IPS-NIHi11 (cell line): Measurements from ENCODE around the gene GAB2.
"Not testable (repeated sequence)": the region's sequence is repeated elsewhere in the genome, so short reads cannot be mapped to it uniquely, and the experiment has no call there.

ENCODE experiments used
- DNase-seq: peaks from one replicate; pipeline ENCODE4 v3.0.0; 2012; ENCODE audit warnings: mixed read lengths, low spot score

GAB2 gene

DNA sequence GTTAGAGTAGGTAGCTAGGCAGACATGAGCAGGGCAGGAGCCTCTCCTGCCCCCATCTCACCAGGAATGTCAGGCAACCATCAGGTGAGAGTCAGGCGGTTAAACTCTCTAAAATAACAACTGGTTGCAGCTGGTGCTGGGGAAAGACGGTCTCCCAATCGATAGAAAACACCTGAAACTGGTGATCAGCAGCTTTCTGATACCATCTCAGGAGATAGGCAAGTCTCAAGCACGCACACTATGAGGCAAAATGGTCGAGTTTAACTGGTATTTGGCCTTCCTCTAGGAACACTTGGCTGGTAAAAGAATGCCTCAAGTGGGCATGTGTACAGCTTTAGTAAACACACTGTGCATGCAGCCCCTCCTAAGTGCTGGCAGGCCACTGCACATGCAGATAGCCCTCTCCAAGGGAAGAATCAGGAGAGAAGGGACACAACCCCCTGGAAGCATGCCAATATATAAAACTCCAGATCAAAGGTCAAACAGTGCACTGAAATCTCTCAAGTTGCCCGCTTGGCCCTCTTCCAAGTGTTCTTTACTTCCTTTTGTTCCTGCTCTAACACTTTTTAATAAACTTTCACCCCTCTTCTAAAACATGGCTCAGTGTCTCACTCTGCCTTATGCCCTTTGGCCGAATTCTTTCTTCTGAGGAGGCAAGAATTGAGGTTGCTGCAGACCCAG is 140.2 kb downstream of the GAB2 start:
- DNase-seq, result no peak

DNA sequence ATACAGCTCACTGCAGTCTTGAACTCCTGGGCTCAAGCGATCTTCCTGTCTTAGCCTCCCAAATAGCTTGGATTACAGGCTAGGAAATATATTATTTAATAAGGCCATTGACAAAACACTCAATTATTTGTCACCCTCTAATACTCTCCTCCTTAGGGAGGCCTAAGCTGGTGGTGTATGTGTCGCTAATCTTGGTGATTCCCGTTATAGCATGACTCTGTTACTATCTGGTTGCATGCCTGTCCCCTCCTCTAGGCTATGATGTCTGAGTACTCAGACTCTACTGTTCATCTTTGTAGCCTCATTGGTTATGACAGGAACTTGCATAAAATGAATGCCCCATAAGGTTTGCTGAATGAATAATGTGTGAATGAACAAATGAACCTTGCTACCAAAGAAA is 141.3 kb downstream of the GAB2 start:
- no peak for DNase-seq

DNA sequence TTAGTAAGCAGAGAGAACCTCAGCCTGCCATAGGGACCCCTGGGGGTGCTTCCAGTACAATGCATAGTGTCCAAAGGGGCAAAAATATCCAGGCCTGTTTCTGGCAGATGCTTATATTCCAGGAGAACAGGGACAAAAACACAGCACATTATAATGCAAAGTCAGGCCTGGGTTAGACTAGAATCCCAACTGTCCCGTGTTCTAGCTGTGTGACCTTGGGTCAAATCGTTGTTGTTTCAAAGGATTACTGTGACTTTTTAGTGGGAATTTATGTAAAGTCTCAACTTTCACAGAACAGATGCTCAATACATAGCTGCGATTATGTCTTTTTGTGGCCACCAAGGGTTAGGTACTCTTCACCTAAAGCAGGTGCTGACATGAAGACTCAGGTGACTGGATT is 142.9 kb downstream of the GAB2 start:
- DNase-seq, result no peak

DNA sequence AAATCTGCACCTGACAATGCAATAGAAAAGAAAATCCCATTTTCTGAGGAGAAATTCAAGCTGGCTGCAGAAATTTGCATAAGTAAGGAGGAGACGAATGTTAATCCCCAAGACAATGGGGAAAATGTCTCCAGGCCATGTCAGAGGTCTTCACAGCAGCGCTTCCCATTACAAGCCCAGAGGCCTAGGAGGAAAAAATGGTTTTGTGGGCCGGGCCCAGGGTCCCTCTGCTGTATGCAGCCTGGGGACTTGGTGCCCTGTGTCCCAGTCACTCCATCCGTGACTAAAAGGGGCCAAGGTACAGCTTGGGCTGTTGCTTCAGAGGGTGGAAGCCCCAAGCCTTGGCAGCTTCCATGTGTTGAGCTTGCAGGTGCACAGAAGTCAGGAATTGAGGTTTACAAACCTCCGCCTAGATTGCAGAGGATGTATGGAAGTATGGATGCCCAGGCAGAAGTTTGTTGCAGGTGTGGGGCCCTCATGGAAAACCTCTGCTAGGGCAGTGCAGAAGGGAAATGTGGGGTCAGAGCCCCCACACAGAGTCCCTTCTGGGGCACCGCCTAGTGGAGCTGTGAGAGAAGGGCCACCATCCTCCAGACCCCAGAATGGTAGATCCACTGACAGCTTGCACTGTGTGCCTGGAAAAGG is 144.9 kb downstream of the GAB2 start:
- not testable (repeated sequence) for DNase-seq

DNA sequence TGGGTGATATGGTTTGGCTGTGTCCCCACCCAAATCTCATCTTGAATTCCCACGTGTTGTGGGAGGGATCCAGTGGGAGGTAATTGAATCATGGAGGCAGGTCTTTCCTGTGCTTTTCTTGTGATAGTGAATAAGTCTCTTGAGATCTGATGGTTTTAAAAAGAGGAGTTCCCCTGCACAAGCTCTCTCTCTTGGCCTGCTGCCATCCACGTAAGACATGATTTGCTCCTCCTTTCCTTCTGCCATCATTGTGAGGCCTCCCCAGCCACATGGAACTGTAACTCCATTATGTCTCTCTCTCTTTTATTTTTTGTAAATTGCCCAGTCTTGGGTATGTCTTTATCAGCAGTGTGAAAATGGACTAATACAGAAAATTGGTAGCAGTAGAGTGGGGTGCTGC is 145.8 kb downstream of the GAB2 start:
- DNase-seq, result not testable (repeated sequence)

DNA sequence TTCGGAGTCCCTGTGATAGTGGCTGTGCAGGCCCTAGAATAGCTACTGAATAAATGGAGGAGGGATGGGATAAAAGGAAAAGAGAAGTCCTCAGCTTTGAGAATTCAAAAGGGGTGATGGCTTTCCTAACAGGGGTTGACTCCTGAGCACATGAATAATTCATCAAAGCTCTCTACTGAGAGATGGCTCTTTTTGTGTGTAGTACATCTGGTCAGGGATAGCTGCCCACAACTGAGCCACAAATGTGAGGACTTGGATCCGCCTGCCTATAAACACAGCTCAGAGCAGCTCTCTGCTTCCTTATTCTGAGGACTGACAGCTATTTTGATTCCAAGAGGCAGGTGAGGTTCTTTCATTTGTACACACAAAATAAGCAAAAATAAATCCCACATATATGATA is 146.6 kb downstream of the GAB2 start:
- DNase-seq, result no peak

DNA sequence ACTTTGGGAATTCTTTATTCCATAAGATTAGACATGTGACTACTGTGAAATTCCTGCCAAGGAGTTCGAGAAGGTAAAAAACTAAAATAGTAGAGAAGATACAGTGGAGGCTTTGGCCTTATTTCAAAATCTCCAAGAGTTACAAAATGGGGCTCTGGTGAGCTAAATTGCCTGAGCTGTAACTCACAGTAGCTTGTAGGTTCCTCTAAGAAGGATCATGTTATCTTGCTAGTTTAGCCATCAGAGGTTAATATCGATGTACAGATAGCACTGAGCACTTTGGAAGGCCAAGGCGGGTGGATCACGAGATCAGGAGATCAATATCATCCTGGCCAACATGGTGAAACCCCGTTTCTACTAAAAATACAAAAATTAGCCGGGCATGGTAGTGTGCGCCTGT is 147.8 kb downstream of the GAB2 start:
- DNase-seq, result no peak

DNA sequence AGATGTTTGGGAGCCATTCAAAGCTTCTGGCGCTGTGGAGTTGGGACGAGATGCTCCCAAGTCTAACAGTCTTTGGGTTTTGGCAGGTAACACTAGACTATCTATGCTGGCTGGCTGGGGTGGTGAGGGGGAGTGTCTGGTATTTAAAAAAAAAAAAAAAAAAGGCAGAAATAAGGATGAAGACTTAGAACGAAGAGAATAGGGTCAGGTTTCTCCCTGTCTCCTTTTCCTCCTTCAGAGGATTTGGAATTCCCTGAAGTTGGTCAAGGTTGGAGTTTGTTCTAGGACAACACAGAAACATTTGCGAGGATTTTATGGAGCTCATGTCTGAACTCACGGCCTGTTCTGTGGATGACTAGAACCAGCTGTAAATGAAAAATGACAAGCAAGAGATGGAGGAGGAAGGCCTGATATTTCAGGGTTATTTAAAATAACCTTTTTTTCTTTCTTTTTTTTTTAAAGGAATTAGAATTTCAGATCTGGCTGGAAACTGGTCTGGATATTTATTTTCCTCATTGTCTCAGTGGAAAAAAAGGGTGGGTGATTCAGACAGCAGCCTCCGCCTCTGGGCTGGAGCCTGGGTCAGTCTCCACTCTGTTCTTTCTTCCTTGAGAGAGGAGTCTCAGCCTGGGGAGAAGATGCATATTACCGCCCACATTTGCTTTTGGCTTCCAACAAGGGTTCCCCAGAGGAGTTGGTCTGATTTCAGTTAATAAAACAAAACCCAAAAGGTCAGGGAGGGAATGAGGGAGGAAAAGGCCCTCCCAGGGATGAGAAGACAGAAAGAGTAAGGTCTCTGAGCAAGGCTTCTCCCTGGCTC is 148.8 kb downstream of the GAB2 start:
- no peak for DNase-seq

DNA sequence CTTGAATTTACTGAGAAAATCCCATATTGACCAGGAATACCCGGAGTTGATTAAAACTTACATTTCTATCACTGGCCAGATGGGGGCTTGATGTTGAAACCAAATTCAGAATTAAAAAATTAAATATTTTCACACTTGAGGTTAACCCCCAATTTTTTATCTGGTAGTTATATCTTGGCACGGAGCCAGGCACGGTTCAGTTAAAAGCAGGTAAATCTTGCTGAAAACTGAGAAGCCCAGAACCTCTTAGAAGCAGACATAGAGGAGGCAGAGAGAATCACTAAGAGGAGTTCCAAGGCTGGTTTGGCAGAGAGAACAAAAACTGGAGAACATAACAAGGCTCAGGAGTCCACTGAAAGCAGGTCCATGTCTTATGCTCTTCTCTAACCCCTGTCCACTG is 151.2 kb downstream of the GAB2 start:
- DNase-seq, result no peak

DNA sequence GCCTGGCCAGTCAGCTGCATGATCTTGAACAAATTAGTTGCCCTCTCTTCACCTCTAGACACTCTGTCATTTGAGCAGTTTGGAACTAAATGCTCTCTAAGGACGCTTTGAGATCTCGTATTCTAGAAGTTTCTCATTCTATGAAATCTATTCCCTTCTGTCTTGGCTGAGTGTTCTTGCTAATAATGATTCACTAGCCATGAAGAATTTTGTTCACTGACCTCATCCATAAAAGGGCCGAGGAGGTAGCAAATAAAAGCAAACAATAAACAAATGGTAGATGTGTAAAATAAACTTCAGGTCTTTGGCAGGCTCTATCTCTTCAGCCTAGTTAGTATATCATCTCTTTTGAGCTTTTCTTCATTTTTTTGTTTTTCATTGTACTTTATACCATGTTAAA is 152.3 kb downstream of the GAB2 start:
- DNase-seq, result no peak

DNA sequence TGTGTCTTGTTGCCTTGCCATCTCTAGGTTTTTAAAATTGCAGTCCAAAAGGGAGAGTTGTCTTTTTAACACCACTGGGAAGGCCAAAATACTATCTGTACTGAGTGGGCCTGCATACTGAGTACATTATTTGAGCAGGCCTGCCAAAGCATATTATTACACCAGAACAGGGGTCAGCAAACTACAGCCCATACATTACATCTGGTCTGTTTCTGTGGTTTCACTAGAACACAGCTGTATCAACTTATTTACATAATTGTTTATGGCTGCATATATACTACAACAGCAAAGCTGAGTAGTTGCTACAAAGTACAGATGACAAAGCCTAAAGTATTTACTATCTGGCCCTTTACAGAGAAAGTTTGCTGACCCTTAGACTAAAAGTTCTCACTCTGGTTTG is 154.9 kb downstream of the GAB2 start:
- DNase-seq, result no peak

DNA sequence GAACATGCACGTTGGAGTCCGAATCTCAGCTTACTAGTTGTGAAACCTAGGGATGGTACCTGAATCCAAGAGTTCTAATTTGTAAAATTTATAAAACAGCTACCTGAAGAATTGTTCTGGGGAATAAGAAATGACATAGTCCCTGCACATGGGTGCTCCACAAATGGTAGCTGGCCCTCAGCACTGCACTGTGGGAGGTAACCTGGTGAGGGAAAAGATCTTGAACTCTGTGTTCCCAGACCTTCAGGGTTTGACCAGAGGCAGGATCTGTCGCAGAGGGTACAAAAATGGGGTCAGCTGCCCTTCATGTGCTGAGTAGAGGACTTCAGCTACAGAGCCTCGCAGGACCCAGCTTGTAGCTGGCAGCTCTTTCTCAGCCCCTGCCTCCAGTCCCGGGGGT is 155.4 kb downstream of the GAB2 start:
- DNase-seq, result no peak

DNA sequence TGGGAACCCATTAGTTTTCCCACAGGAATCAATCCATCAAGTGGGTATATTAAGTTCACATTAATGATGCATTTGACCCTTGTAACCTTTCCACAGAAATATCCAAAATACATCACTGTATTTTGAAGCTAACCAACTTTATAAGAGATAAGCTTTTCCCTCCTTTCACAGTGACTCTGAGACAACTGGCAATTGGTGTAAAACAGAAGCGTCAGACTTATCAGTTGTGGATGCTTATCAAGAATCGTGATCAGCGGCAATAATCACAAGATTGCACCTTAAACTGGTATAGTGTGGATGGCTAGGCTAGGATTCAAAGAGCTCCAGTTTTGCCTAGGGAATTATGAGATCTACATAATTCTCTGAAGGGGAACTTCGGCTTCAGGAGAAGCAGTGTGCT is 155.8 kb downstream of the GAB2 start:
- DNase-seq, result no peak

DNA sequence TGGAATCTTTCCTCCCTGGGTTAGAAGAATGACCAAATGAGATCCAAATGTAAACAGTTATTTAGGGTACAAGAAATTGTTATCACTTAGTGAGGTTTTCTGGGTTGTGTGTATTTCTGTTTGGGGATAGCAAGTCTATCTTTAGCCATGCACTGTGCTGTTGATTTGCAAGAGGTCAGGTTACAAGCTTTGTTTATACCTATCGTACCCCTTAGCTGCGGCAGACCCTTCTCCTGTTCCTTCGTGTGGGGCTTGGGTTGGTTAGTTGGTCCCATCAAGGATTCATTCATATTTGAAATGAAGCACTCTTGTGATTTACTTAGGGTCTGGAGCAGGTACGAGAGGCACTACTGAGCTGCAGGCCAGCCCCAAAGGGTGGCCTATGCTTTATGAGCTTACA is 156.3 kb downstream of the GAB2 start:
- no peak for DNase-seq

DNA sequence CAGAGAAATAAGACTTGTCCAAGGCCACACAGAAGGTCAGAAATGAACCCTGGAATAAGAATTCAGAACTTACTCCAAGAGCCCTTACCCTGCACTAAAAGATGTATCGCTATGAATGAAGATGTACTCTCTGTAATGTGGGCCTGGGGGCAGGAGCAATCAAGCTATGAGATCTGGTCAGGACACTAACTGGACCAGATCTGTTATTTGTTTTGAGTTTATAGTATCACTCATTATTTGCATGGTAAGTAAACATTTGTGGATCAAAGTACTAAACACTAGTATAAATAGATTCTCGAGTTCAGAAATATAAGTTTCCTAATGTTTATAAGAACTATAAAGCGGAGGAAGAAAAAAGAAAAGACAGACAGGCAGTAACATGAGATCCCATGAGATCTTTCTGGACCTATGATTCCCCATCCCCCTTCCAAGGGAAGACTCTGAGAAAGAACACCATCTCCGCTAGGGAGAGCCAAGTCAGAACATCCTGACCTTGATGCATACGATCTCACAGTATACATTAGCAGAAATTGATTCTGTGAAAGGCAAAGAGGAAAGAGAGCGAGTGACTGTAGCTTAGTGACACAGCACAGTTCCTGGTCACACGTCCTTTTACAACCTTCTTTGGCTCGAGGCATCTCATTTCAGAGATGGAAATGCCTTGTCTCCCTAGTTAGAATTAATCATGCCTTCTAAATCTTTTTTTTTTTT is 157.7 kb downstream of the GAB2 start:
- no peak for DNase-seq

DNA sequence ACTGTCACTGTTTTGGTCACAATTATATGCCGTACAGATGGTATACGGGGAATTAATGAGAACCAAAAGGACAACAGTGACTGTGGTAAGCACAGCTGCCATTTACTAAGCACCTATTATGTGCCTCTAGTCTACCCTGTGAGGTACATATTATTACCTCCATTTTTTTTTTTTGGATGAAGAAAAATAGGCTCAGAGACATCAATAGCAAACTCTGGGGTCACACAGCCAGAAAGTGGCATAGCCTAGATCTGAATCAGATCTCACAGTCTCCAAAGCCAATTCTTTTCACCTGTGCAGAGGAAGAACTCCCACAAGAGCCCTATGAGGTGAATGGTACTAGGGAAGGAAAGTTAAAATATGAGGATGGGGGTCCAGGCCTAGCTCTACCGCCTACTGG is 160.0 kb downstream of the GAB2 start:
- no peak for DNase-seq

DNA sequence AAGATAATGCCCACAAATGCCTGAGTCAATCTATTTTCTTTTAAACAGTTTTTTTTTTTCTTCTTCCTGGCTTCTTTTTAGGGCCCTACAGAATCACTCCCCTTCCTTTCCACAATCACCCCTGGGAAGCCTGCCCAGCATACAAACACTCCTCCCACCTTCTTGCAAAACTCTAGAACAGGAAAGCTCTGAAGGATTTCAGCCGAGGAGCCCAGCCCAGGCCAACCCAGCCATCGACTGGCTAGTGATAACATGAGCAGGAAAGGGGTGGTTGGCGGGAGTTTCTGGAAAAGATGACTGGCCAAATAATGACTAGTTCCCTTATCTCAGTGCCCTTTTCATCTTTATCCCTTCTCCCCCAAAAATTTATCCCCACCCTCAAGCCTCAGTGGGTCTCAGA is 160.7 kb downstream of the GAB2 start:
- DNase-seq, result no peak

DNA sequence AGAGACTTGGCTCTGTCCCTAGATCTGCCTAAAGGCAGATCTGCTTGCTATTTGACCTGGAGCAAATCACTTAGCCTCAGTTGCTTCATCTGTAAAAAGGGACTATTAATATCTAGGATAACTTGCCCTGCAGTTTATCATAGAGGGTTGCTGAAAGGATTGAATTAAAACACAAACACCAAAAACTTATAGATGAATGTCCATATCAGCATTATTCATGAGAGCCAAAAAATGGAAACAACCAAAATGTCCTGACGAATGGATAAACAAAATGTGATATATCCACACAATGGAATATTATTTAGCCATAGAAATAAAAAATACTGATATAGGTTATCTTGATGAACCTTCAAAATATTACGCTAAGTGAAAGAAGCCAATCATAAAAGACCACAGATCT is 161.7 kb downstream of the GAB2 start:
- no peak for DNase-seq

DNA sequence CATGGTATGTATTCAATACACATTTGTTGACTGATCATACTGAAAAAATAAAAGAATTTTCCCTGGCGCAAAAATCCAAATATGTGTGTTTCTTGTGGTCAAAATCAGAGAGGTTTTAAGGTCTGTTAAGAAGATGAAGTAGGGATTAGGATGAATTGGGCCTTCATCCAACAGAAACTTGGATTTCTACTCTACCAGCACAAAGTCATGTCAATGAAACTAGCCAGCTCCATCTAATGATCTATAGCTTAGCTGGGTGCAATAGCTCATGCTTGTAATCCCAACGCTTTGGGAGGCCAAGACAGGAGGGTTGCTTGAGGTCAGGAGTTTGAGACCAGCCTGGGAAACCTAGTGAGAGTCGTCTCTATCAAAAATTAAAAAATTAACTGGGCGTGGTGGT is 163.4 kb downstream of the GAB2 start:
- no peak for DNase-seq

DNA sequence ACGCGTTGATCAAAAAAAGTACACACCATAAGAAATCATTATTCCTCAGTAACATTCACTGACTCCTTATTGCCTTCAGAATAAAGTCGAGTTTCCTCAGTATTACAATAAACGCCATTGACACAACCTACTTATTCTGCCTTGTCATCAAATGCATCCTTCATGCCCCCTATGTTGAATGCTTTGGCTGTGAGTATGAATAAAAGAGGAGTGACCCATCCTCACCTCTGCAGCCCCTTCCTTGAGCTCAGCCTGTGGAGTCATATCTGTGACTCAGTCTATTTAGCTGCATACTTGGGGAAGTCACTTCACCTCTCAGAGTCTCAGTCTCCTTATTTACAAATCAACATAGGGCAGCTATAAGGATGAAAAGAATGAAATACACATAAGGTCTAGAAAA is 163.8 kb downstream of the GAB2 start:
- no peak for DNase-seq

DNA sequence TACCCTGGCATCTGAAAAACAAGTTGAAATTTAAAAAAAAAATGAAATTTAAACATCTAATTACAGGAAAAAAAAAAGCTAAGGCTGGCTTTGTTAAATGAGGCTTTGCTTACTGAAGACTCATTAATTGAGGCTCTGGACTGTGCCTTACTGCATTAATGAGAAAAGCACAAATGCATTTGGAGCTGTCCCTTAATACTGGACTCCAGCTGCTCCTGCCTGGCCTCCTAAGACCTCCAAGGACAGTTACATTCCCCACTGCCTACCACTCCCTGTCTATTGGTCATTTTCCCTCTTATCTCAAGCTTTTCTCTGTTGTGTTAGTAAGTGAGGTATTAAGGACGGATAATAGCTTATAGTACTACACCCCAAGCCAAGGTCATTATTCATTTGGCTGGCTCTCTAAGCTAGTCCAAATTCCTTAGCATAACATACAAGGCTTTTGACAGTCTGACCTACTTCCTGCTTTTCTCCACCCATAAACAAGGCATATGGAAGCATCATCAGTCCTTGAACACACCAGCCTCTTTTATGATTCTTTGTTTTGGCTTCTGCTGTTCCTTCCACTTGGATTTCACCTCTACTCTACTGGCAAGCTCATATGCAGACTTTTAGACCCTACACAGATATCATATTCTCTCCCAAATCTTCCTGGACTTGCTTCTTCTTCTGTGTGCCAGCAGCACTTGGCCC is 166.4 kb downstream of the GAB2 start:
- DNase-seq, result no peak

DNA sequence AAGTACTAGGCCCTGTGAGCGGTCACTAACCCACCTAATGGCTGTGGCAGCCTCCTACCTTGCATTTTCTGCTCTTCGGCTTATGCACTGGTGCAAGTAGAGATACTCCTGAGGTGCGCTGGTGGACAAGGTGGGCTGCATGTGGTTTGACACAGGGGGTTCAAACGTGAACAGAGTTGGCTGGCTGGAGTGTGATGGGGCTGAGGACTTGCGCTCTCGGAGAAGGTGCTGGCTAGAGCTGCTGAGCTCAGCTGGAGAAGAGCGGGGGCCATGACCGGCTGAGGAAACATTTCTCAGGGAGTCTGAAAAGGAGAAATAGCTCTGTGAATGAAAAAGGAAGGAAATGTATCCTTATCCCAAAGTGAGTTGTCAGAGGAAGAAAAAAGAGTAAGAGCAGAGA is 167.5 kb downstream of the GAB2 start:
- no peak for DNase-seq
